DOHH2 (cell line): ENCODE data around the gene NTNG1.

ENCODE experiments used
- CTCF ChIP-seq: fragments of 200-600 bp; sonication (generic); IDR thresholded peaks from one replicate; pipeline ENCODE4 v1.5.1; 2014; ENCODE audit warnings: antibody characterized with exemption, mild to moderate bottlenecking, low read depth, low read length; ENCODE audit not compliant: poor library complexity, severe bottlenecking
- EZH2phosphoT487 ChIP-seq: fragments of 200-600 bp; sonication (generic); IDR thresholded peaks from 2 replicates; pipeline ENCODE4 v1.6.1; 2017; ENCODE audit warnings: borderline replicate concordance, mild to moderate bottlenecking, antibody characterized with exemption, low read length, moderate library complexity, mixed read lengths

DNA sequence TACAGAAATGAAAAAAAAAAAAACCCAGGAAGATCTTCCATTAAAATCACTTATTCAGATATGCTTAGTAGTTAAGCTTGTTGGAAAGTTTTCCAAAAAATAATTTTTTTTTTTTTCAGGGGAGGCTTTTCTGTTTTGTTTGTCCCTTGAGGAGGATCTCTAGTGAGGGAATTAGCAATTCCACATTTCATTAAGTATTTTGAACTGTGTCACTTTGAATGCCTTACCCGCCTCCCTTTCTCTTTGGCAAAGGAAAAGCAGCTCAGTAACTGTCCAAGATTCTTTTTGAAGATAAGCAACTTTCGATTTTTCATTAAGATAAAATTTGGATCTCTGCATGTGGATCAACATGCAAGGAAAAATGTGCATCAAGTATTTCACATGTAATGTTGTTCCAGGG lies 1.8 kb downstream of the NTNG1 start:
- TF ChIP-seq CTCF, result no peak
- no peak for TF ChIP-seq EZH2phosphoT487
